Psoas muscle (tissue), 8 donors: ENCODE measurements around the gene IDH3B. TPM values are rescaled to one million over a fixed set of nuclear protein-coding genes. Genes with fewer than 3 reads are reported as not detected.

Source experiments
- ATAC-seq, 4 donors: fragments of 200-7000 bp; cut with Tn5 transposase; one replicate each; pipeline ENCODE4 v1.9.1; 2020; ENCODE audit warnings: moderate library complexity in 3 of 4, mild to moderate bottlenecking in 2 of 4
- DNase-seq, 2 donors: peaks; one replicate each; pipeline ENCODE4 v3.0.0-alpha.2; 2020
- H3K27ac ChIP-seq: fragments of 200-600 bp; one replicate; pipeline ENCODE4 v1.8.0; 2022
- H3K27me3 ChIP-seq, 3 donors: fragments of 200-600 bp in 1 of 3; one replicate each; pipeline versions ENCODE4 v1.6.1 to v1.8.0; 2013 to 2022; ENCODE audit warnings: low read length in 2 of 3, mild to moderate bottlenecking in 2 of 3, moderate library complexity in 1 of 3; ENCODE audit not compliant: insufficient read depth in 3 of 3
- H3K36me3 ChIP-seq, 2 donors: fragments of 200-600 bp in 1 of 2; one replicate each; pipeline versions ENCODE4 v1.6.1 to v1.8.0; 2013 to 2022; ENCODE audit warnings: low read depth in 1 of 2, mild to moderate bottlenecking in 1 of 2, moderate library complexity in 1 of 2; ENCODE audit not compliant: insufficient read depth in 1 of 2
- H3K4me1 ChIP-seq: fragments of 200-600 bp; one replicate; pipeline ENCODE4 v1.8.0; 2022
- H3K4me3 ChIP-seq: fragments of 200-600 bp; one replicate; pipeline ENCODE4 v1.8.0; 2022; ENCODE audit warnings: mild to moderate bottlenecking
- H3K9me3 ChIP-seq: fragments of 200-600 bp; one replicate; pipeline ENCODE4 v1.8.0; 2022
- WGBS, 3 donors: extraction: QIAGEN DNeasy Blood & Tissue Kit; methylation state at CpG; one replicate each; pipeline versions ENCODE4 v1.1.6 to v1.1.7; 2013; 5-methylcytosine and 5-hydroxymethylcytosine counted together
- intact Hi-C, 2 donors: fragments of 100-400 bp; cut with DNase I; formaldehyde crosslinking; loops; one replicate each; pipeline versions ENCODE4 v1.11.0 to v1.14.2; 2022
- polyA plus RNA-seq, 3 donors: library from polyadenylated mRNA; stranded (reverse); fragments of 200-250 nt; gene quantifications; one replicate each; pipeline ENCODE4 v1.2.3, GENCODE V29; 2013
- total RNA-seq, 4 donors: library from RNA; stranded (reverse); fragmentation: NEBNext Ultra II Directional in 2 of 4; extraction: Animal tissue kit (Norgen Biotek cat#: 25700) in 2 of 4; gene quantifications; one replicate each; pipeline versions ENCODE4 v1.2.1 to v1.2.4, GENCODE V29; 2021 to 2023
- TF ChIP-seq, protein P1 (sequence below): fragments of 200-600 bp; IDR thresholded peaks from one replicate; pipeline ENCODE4 v1.8.0; 2022; ENCODE audit warnings: antibody characterized with exemption
- donor health status: healthy with polysubstance abuse.
- donor health status: DM: no; HTN: no; CAD: no; lungs with moderate emphysema.
- donor health status: Bipolar disorder and iron deficiency.
- donor health status: healthy.
- donor health status: DM: yes; HTN: yes; CAD: no.
- donor health status: DM: no; HTN: no; CAD: no.
- donor health status: DM: no; HTN: no; CAD: no.
- donor health status: DM: yes; HTN: yes; CAD: no.

The IDH3B gene
- total and polyA plus RNA-seq, 7 donors = 58.8 to 262 (median 133) TPM

DNA sequence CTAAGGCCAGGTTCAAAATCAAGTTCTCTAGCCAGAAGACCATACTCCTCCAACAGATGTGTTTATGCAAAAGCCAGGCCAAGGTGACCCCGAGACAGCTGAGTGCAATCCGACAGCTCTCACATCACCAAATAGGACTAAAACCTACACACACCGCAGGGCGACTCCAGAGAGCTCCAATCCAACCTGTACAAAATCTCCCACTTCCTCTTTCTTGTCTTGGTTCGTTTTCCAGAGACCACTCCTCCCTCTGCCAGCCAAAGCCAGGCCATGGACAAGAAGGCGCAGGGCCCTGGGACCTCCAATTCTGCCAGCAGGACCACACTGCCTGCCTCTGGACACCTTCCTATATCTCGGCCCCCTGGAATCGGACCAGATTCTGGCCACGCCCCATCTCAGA is 23.1 kb downstream of the IDH3B start:
- no peak for DNase-seq
- Histone ChIP-seq H3K4me3 (no peak overlapping the region), H3K9me3 (no peaks in the 10 kb centered on the region), H3K27ac (no peak overlapping the region), H3K36me3 (peaks cover 3 to 27% of the 10 kb centered on the region in 2 donors), H3K4me1 (no peaks in the 10 kb centered on the region), H3K27me3 (no peaks in the 10 kb centered on the region)
- no peak for ATAC-seq
- TF ChIP-seq, protein P1, sequence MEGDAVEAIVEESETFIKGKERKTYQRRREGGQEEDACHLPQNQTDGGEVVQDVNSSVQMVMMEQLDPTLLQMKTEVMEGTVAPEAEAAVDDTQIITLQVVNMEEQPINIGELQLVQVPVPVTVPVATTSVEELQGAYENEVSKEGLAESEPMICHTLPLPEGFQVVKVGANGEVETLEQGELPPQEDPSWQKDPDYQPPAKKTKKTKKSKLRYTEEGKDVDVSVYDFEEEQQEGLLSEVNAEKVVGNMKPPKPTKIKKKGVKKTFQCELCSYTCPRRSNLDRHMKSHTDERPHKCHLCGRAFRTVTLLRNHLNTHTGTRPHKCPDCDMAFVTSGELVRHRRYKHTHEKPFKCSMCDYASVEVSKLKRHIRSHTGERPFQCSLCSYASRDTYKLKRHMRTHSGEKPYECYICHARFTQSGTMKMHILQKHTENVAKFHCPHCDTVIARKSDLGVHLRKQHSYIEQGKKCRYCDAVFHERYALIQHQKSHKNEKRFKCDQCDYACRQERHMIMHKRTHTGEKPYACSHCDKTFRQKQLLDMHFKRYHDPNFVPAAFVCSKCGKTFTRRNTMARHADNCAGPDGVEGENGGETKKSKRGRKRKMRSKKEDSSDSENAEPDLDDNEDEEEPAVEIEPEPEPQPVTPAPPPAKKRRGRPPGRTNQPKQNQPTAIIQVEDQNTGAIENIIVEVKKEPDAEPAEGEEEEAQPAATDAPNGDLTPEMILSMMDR = no peak
- 77 to 85% (median 83%) methylated on average over 9 of the region's 9 CpGs for WGBS, 3 donors
- intact Hi-C loops = no loop called here

DNA sequence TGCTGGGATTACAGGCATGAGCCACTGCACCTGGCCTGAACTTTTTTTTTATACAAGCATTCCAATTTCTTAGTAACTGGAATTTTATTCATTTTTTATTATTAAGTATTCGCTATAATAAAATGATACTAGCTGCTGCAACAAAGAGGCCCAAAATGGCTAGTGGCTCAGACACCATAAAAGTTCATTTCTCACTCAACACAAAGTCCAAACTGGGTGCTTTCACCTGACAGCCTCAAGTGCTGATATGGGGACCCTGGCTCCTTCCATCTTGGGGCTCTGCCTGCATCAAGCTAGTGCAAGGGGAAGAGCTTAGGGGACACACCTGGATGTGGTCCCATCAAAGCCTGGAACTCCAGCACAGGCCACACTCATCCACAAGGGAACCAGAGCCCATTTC is 23.8 kb downstream of the IDH3B start:
- ATAC-seq = no peak
- WGBS, 3 donors = 50 to 73% (median 59%) methylated on average over 1 of the region's 1 CpG
- TF ChIP-seq, protein P1 = no peak
- Histone ChIP-seq H3K27ac (no peak overlapping the region), H3K4me3 (no peak overlapping the region), H3K4me1 (no peaks in the 10 kb centered on the region), H3K36me3 (peaks cover 3 to 27% of the 10 kb centered on the region in 2 donors), H3K27me3 (peaks cover 0 to 2% (median 0%) of the 10 kb centered on the region in 3 donors), H3K9me3 (no peaks in the 10 kb centered on the region)
- intact Hi-C loops = no loop called here
- DNase-seq = no peak

DNA sequence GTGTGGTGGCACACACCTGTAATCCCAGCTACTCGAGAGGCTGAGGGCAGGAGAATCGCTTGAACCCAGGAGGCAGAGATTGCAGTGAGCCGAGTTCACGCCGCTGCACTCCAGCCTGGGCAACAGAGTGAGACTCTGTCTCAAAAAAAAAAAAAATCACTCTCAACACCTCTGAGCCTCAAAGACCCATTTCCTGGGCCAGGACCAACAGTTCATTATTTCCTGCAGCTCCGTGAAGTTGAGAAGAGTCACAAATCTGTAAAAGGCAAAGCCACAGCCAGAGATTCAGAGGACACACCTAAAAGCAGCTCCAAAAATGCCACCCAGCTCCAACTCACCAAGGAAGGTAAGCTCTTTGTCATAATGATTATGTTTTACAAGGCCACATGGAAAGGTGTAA is 26.8 kb downstream of the IDH3B start:
- no peak overlapping the region for H3K27ac ChIP-seq
- H3K27me3 ChIP-seq = peaks cover 3 to 4% (median 3%) of the 10 kb centered on the region in 3 donors
- WGBS, 3 donors = 75 to 84% (median 81%) methylated on average over 6 of the region's 6 CpGs
- H3K36me3 ChIP-seq = peaks cover 0 to 13% of the 10 kb centered on the region in 2 donors
- ATAC-seq (no peak), DNase-seq (no peak)
- TF ChIP-seq, protein P1 = no peak
- H3K9me3 ChIP-seq = no peaks in the 10 kb centered on the region
- no peak overlapping the region for H3K4me3 ChIP-seq
- intact Hi-C loops = loop anchor here in 1 of 2 donors (2.0 kb wide), 1 partner anchor 76 kb away; no protein-coding TSS in a partner anchor
- no peaks in the 10 kb centered on the region for H3K4me1 ChIP-seq

DNA sequence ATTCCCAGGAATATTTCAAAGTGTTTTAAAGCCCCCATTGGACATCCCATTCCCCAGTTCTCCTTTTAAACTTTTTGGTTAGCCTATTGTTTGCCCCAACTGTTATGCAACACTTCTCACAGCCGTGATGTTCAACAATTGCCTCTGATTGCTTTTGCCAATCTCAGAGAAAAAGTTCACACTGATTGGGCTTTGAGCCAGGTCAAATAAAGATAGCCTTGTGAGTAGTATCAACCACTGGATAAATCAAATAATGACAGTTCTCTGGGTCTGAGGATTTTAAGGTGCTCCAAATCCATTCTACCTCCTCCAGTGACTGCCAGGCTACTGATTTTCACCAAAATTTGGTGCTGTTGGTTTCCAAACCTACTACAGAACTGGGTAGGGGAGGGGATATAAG is 30.6 kb downstream of the IDH3B start:
- intact Hi-C loops = no loop called here
- Histone ChIP-seq H3K4me3 (no peak overlapping the region), H3K27me3 (peaks cover 3 to 4% (median 3%) of the 10 kb centered on the region in 3 donors), H3K36me3 (no peaks in the 10 kb centered on the region), H3K27ac (no peak overlapping the region), H3K4me1 (no peaks in the 10 kb centered on the region), H3K9me3 (peaks cover 5% of the 10 kb centered on the region)
- WGBS, 3 donors = 10 to 17% (median 12%) methylated on average over 1 of the region's 1 CpG
- DNase-seq = no peak
- no peak for ATAC-seq
- TF ChIP-seq, protein P1 = no peak

DNA sequence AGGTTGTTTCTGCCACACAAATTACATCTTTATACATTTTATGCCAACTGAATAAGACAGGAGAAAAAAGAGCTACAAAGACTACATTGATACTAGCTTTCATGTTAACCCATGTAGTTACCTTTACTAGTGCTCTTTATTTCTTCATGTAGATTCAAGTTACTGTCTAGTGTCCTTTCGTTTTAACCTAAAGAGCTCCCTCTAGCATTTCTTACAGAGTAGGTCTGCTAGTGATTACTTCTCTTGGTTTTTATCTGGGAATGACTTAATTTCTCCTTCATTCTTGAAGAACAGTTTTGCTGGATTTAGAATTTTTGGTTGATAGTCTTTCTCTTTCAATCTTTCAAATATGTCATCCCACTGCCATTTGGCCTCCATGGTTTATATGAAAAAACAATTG is 32.8 kb downstream of the IDH3B start:
- H3K9me3 ChIP-seq = peaks cover 5% of the 10 kb centered on the region
- H3K27me3 ChIP-seq = peaks cover 3 to 4% (median 3%) of the 10 kb centered on the region in 3 donors
- 19 to 21% (median 19%) methylated on average over 1 of the region's 1 CpG for WGBS, 3 donors
- TF ChIP-seq, protein P1 = no peak
- no peak overlapping the region for H3K4me3 ChIP-seq
- intact Hi-C loops = no loop called here
- H3K4me1 ChIP-seq = no peaks in the 10 kb centered on the region
- ATAC-seq (no peak), DNase-seq (no peak)
- no peaks in the 10 kb centered on the region for H3K36me3 ChIP-seq
- no peak overlapping the region for H3K27ac ChIP-seq
